ENCODE data around the gene MICAL3.

Gene MICAL3

GRCh38 chr22:17984114-17984513 lies 40.2 kb downstream of the MICAL3 start:
- no peak for DNase-seq
- in situ Hi-C loops (cut with HindIII; ENCODE audit: low pct_ligation_motif_present, low pct_unique_long_range_greater_than_20kb, low sequenced_read_pairs) = no loop called here

GRCh38 chr22:17982572-17983141 lies 41.7 kb downstream of the MICAL3 start:
- in situ Hi-C loops (cut with HindIII; ENCODE audit: low pct_ligation_motif_present, low pct_unique_long_range_greater_than_20kb, low sequenced_read_pairs) = no loop called here
- DNase-seq = no peak

GRCh38 chr22:17981497-17981896 lies 42.9 kb downstream of the MICAL3 start:
- in situ Hi-C loops (cut with HindIII; ENCODE audit: low pct_ligation_motif_present, low pct_unique_long_range_greater_than_20kb, low sequenced_read_pairs) = no loop called here
- no peak for DNase-seq

GRCh38 chr22:17980638-17981051 lies 43.7 kb downstream of the MICAL3 start:
- DNase-seq = no peak
- in situ Hi-C loops (cut with HindIII; ENCODE audit: low pct_ligation_motif_present, low pct_unique_long_range_greater_than_20kb, low sequenced_read_pairs) = no loop called here

- in situ Hi-C loops (cut with HindIII; ENCODE audit: low pct_ligation_motif_present, low pct_unique_long_range_greater_than_20kb, low sequenced_read_pairs) = no loop called here
- DNase-seq = no peak
Observed at GRCh38 chr22:17980015-17980590, 44.3 kb downstream of the MICAL3 start.

- DNase-seq = no peak
- in situ Hi-C loops (cut with HindIII; ENCODE audit: low pct_ligation_motif_present, low pct_unique_long_range_greater_than_20kb, low sequenced_read_pairs) = no loop called here
Observed at GRCh38 chr22:17978027-17978426, 46.3 kb downstream of the MICAL3 start.

GRCh38 chr22:17977371-17977770 lies 47.0 kb downstream of the MICAL3 start:
- in situ Hi-C loops (cut with HindIII; ENCODE audit: low pct_ligation_motif_present, low pct_unique_long_range_greater_than_20kb, low sequenced_read_pairs) = no loop called here
- no peak for DNase-seq

GRCh38 chr22:17976121-17976520 lies 48.2 kb downstream of the MICAL3 start:
- in situ Hi-C loops (cut with HindIII; ENCODE audit: low pct_ligation_motif_present, low pct_unique_long_range_greater_than_20kb, low sequenced_read_pairs) = no loop called here
- DNase-seq = no peak

GRCh38 chr22:17974703-17975372 lies 49.5 kb downstream of the MICAL3 start:
- no peak for DNase-seq
- in situ Hi-C loops (cut with HindIII; ENCODE audit: low pct_ligation_motif_present, low pct_unique_long_range_greater_than_20kb, low sequenced_read_pairs) = no loop called here

GRCh38 chr22:17974087-17974486 lies 50.3 kb downstream of the MICAL3 start:
- DNase-seq = no peak
- in situ Hi-C loops (cut with HindIII; ENCODE audit: low pct_ligation_motif_present, low pct_unique_long_range_greater_than_20kb, low sequenced_read_pairs) = no loop called here

GRCh38 chr22:17973217-17973616 lies 51.1 kb downstream of the MICAL3 start:
- no peak for DNase-seq
- in situ Hi-C loops (cut with HindIII; ENCODE audit: low pct_ligation_motif_present, low pct_unique_long_range_greater_than_20kb, low sequenced_read_pairs) = no loop called here

- in situ Hi-C loops (cut with HindIII; ENCODE audit: low pct_ligation_motif_present, low pct_unique_long_range_greater_than_20kb, low sequenced_read_pairs) = no loop called here
- DNase-seq = no peak
Observed at GRCh38 chr22:17972385-17973191, 51.8 kb downstream of the MICAL3 start.

GRCh38 chr22:17971711-17972110 lies 52.6 kb downstream of the MICAL3 start:
- in situ Hi-C loops (cut with HindIII; ENCODE audit: low pct_ligation_motif_present, low pct_unique_long_range_greater_than_20kb, low sequenced_read_pairs) = no loop called here
- no peak for DNase-seq

- in situ Hi-C loops (cut with HindIII; ENCODE audit: low pct_ligation_motif_present, low pct_unique_long_range_greater_than_20kb, low sequenced_read_pairs) = no loop called here
- DNase-seq = no peak
Observed at GRCh38 chr22:17970201-17970708, 54.1 kb downstream of the MICAL3 start.

GRCh38 chr22:17969701-17970113 lies 54.7 kb downstream of the MICAL3 start:
- no peak for DNase-seq
- in situ Hi-C loops (cut with HindIII; ENCODE audit: low pct_ligation_motif_present, low pct_unique_long_range_greater_than_20kb, low sequenced_read_pairs) = no loop called here

- no peak for DNase-seq
- in situ Hi-C loops (cut with HindIII; ENCODE audit: low pct_ligation_motif_present, low pct_unique_long_range_greater_than_20kb, low sequenced_read_pairs) = no loop called here
Observed at GRCh38 chr22:17968126-17968525, 56.2 kb downstream of the MICAL3 start.

- in situ Hi-C loops (cut with HindIII; ENCODE audit: low pct_ligation_motif_present, low pct_unique_long_range_greater_than_20kb, low sequenced_read_pairs) = no loop called here
- no peak for DNase-seq
Observed at GRCh38 chr22:17966403-17966717, 58.0 kb downstream of the MICAL3 start.

GRCh38 chr22:17965538-17966402 lies 58.6 kb downstream of the MICAL3 start:
- in situ Hi-C loops (cut with HindIII; ENCODE audit: low pct_ligation_motif_present, low pct_unique_long_range_greater_than_20kb, low sequenced_read_pairs) = no loop called here
- DNase-seq = no peak

Measured in ACHN (cell line).